MM.1S (cell line): ENCODE results near the gene LIPK.

Experiments used
- DNase-seq: peaks from one replicate; pipeline ENCODE4 v3.0.0-alpha.2; 2015
- H2AFZ ChIP-seq: fragments of 300-600 bp; sonication (generic); 2 replicates; pipeline ENCODE4 v1.6.0; 2016; ENCODE audit warnings: antibody characterized with exemption, low read length
- H3F3A ChIP-seq: fragments of 300-600 bp; sonication (generic); 2 replicates; pipeline ENCODE4 v1.6.1; 2016; ENCODE audit warnings: mild to moderate bottlenecking, antibody characterized with exemption, low read length, moderate library complexity, mixed read lengths; ENCODE audit not compliant: insufficient read depth
- H3K27ac ChIP-seq: fragments of 300-600 bp; sonication (generic); 2 replicates; pipeline ENCODE4 v1.5.1; 2016; ENCODE audit warnings: mild to moderate bottlenecking, low read length
- H3K27me3 ChIP-seq: fragments of 300-600 bp; sonication (generic); replicated peaks from 2 replicates; pipeline ENCODE4 v1.6.0; 2016; ENCODE audit warnings: low read length; ENCODE audit not compliant: insufficient read depth
- H3K36me3 ChIP-seq: fragments of 300-600 bp; sonication (generic); replicated peaks from 2 replicates; pipeline ENCODE4 v1.6.1; 2016; ENCODE audit warnings: mild to moderate bottlenecking, low read length, mixed read lengths; ENCODE audit not compliant: insufficient read depth
- H3K4me1 ChIP-seq: fragments of 300-600 bp; sonication (generic); 2 replicates; pipeline ENCODE4 v1.6.1; 2016; ENCODE audit warnings: low read length, mixed read lengths
- H3K4me2 ChIP-seq: fragments of 300-600 bp; sonication (generic); 2 replicates; pipeline ENCODE4 v1.6.0; 2016; ENCODE audit warnings: low read depth, low read length
- H3K4me3 ChIP-seq: fragments of 300-600 bp; sonication (generic); 2 replicates; pipeline ENCODE4 v1.5.1; 2016; ENCODE audit warnings: low read length, mixed read lengths
- H3K79me2 ChIP-seq: fragments of 300-600 bp; sonication (generic); 2 replicates; pipeline ENCODE4 v1.6.1; 2016; ENCODE audit warnings: mixed run types, low read length, mixed read lengths
- H3K9ac ChIP-seq: fragments of 300-600 bp; sonication (generic); 2 replicates; pipeline ENCODE4 v1.6.1; 2016; ENCODE audit warnings: low read length, mixed read lengths
- H3K9me2 ChIP-seq: fragments of 300-600 bp; sonication (generic); replicated peaks from 2 replicates; pipeline ENCODE4 v1.6.1; 2016; ENCODE audit warnings: mild to moderate bottlenecking, low read length, mixed read lengths; ENCODE audit not compliant: insufficient read depth
- H3K9me3 ChIP-seq: fragments of 300-600 bp; sonication (generic); replicated peaks from 2 replicates; pipeline ENCODE4 v1.6.1; 2016; ENCODE audit warnings: mild to moderate bottlenecking, low read length, mixed read lengths; ENCODE audit not compliant: insufficient read depth
- H4K20me1 ChIP-seq: fragments of 300-600 bp; sonication (generic); 2 replicates; pipeline ENCODE4 v1.6.1; 2016; ENCODE audit warnings: mild to moderate bottlenecking, low read length, moderate library complexity, mixed read lengths; ENCODE audit not compliant: insufficient read depth
- CTCF ChIP-seq: fragments of 300-600 bp; sonication (generic); IDR thresholded peaks from 2 replicates; pipeline ENCODE4 v1.5.1; 2016; ENCODE audit warnings: antibody characterized with exemption, low read length, mixed read lengths
- EZH2 ChIP-seq: fragments of 300-600 bp; sonication (generic); optimal IDR thresholded peaks from 2 replicates; pipeline ENCODE3; 2017; ENCODE audit warnings: low read depth, mild to moderate bottlenecking, antibody characterized with exemption, low read length, mixed read lengths
- EZH2phosphoT487 ChIP-seq: fragments of 300-600 bp; sonication (generic); IDR thresholded peaks from 2 replicates; pipeline ENCODE4 v1.6.1; 2018; ENCODE audit warnings: antibody characterized with exemption, low read length

LIPK gene

GRCh38 chr10:88783724-88784123 lies 77.7 kb downstream of the LIPK start:
- TF ChIP-seq EZH2phosphoT487 = no peak
- TF ChIP-seq EZH2 = no peak
- TF ChIP-seq CTCF = no peak
- H3K4me2 ChIP-seq = no peak overlapping the region
- DNase-seq = peak; percentile 38

DNA sequence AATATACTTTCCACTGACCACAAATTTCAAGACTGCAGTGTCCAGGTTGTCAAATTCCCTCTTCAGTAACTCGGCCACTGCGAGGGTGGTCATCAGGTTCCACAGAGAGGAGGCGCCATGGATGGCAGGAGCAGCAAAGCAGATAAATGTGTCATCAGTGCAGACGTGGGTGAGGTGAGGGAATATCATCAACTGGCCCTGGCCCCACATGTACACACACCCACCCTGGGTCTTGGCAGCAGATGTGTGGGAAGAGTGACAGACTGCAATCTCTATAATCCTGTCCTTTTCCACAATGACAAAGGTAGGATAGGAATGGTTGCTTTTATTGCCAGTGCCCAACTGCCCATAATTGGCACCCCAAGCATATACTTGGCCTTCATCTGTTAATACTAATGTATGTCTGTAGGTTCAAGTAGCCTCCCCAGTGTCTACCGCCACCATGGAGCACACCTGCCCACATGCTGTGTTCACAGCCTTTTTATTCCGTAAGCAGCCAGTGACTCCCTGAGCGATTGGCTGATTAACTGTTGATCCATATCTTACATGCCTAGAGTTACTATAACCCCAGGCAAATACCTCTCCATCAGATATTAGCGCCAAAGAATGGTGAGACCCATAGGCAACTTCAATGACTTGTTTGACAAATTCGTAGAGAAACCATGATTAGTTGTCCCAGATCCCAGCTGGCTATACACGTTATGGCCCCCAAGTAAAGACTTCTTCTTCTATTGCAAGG lies 80.2 kb downstream of the LIPK start:
- H3K9me2 ChIP-seq = no peaks in the 10 kb centered on the region
- no peak overlapping the region for H2AFZ ChIP-seq

More at GRCh38 chr10:88783724-88784123, 77.7 kb downstream of the LIPK start:
- no peaks in the 10 kb centered on the region for H3K79me2 ChIP-seq
- H3K4me1 ChIP-seq = peaks cover 5% of the 10 kb centered on the region; the same call in 1 of the 2 replicates
- no peak overlapping the region for H3K27ac ChIP-seq
- no peak overlapping the region for H2AFZ ChIP-seq
- no peaks in the 10 kb centered on the region for H3K36me3 ChIP-seq
- H4K20me1 ChIP-seq = no peaks in the 10 kb centered on the region
- no peaks in the 10 kb centered on the region for H3K27me3 ChIP-seq
- H3K4me3 ChIP-seq = no peak overlapping the region
- no peaks in the 10 kb centered on the region for H3K9me3 ChIP-seq
- H3K9me2 ChIP-seq = no peaks in the 10 kb centered on the region
- H3F3A ChIP-seq = no peaks in the 10 kb centered on the region
- no peak overlapping the region for H3K9ac ChIP-seq

DNA sequence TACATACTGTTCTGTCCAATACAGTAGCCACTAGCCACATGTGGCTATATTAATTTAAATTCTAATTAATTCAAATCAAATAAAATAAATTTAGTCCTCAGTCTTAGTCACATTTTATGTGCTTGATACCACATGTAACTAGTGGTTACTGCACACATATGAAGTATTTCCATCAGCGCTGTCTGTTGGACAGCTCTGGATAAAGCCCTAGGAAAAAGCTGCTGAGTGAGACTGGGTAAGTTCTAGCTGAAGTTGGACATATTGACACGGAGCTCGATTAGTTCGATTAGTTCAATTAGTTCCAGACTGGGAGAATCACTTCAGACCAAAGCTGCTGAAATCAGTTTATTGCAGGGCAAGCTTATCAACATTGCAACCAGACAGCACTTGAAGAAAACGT lies 81.4 kb downstream of the LIPK start:
- Histone ChIP-seq H3K27me3 (no peaks in the 10 kb centered on the region), H3K9ac (no peak overlapping the region), H2AFZ (no peak overlapping the region), H3K4me1 (peaks cover 5% of the 10 kb centered on the region; the same call in 1 of the 2 replicates), H4K20me1 (no peaks in the 10 kb centered on the region), H3F3A (no peaks in the 10 kb centered on the region), H3K79me2 (no peaks in the 10 kb centered on the region), H3K4me3 (no peak overlapping the region), H3K36me3 (no peaks in the 10 kb centered on the region), H3K4me2 (no peak overlapping the region), H3K9me3 (no peaks in the 10 kb centered on the region), H3K9me2 (no peaks in the 10 kb centered on the region), H3K27ac (no peak overlapping the region)
- no peak for DNase-seq
- TF ChIP-seq CTCF = no peak

More for the DNA sequence above, 80.2 kb downstream of the LIPK start:
- no peaks in the 10 kb centered on the region for H3K9me3 ChIP-seq
- no peaks in the 10 kb centered on the region for H3F3A ChIP-seq
- no peak overlapping the region for H3K4me3 ChIP-seq
- H3K9ac ChIP-seq = no peak overlapping the region
- no peak for TF ChIP-seq CTCF
- TF ChIP-seq EZH2 = no peak
- no peak for TF ChIP-seq EZH2phosphoT487
- H3K4me1 ChIP-seq = peaks cover 5% of the 10 kb centered on the region; the same call in 1 of the 2 replicates
- H4K20me1 ChIP-seq = no peaks in the 10 kb centered on the region
- DNase-seq = no peak
- H3K36me3 ChIP-seq = no peaks in the 10 kb centered on the region
- H3K27me3 ChIP-seq = no peaks in the 10 kb centered on the region
- no peak overlapping the region for H3K27ac ChIP-seq
- H3K4me2 ChIP-seq = no peak overlapping the region
- no peaks in the 10 kb centered on the region for H3K79me2 ChIP-seq
